Measurements from ENCODE around the gene PEX3. TPM values are rescaled to one million over a fixed set of nuclear protein-coding genes. Genes with fewer than 3 reads are reported as not detected.

Gene PEX3
- total and polyA plus RNA-seq, 10 of the 15 experiments (the other 5 are each of a cell fraction or from before 2014, with no cell fraction given): 18.6 to 70.7 (median 38.6) TPM

- RAD21 ChIA-PET (ENCODE audit: unreplicated experiment): interaction anchor here (1.3 kb wide), 1 partner anchor 25 kb away, joined by 4 read pairs; no protein-coding TSS in a partner anchor
- Histone ChIP-seq H4K20me1 (ENCODE audit: control insufficient read depth, insufficient read depth) (no peaks in the 10 kb centered on the region), H3K4me3 (no peak overlapping the region), H3K36me3 (ENCODE audit: control insufficient read depth in 2 of 2, insufficient read depth in 2 of 2, low read length in 1 of 2) (no peaks in the 10 kb centered on the region), H3K4me2 (ENCODE audit: control insufficient read depth, insufficient read depth) (no peak overlapping the region), H3K9me3 (replicated peaks; ENCODE audit: control insufficient read depth, insufficient read depth, low read length) (no peaks in the 10 kb centered on the region; the same call in 2 of the 3 replicates), H3K27me3 (replicated peaks in 1 of 2; ENCODE audit: control insufficient read depth in 2 of 2, insufficient read depth in 2 of 2, low read length in 1 of 2) (no peaks in the 10 kb centered on the region; a peak in 1 of 4 replicates), H2AFZ (ENCODE audit: control insufficient read depth, low read depth, low read length) (no peak overlapping the region), H3K27ac (ENCODE audit: control insufficient read depth, insufficient read depth) (no peak overlapping the region), H3K79me2 (ENCODE audit: control insufficient read depth, insufficient read depth, low read length) (no peaks in the 10 kb centered on the region; the same call in 1 of the 2 replicates), H3K4me1 (ENCODE audit: control insufficient read depth, insufficient read depth, low read length) (peaks cover 42% of the 10 kb centered on the region), H3K9ac (ENCODE audit: control insufficient read depth, insufficient read depth, low read length) (no peak overlapping the region)
- BruUV-seq (replicated peaks): no TSS peak
- SMC1A ChIA-PET (ENCODE audit: uncharacterized antibody, unreplicated experiment): interaction anchor here (1.2 to 1.6 kb wide), 3 partner anchors 8 to 28 kb away, joined by 3 to 7 read pairs (median 4); no protein-coding TSS in a partner anchor
- intact Hi-C loops (cut with micrococcal nuclease; ENCODE audit: unreplicated experiment): loop anchor here (2.0 kb wide), 1 partner anchor 28 kb away; no protein-coding TSS in a partner anchor
- POLR2A ChIA-PET: no interaction called here
- 98% methylated on average over 7 of the region's 7 CpGs for WGBS (ENCODE audit: insufficient coverage, insufficient replicate concordance, low lambda C conversion rate, missing lambda C conversion rate)
- FAIRE-seq (no peak), ATAC-seq (no peak), DNase-seq (ENCODE audit: low read depth, low spot score) (no peak)
- CTCF ChIA-PET: interaction anchor here (2.8 kb wide), 1 partner anchor 25 kb away, joined by 13 read pairs; no protein-coding TSS in a partner anchor
- in situ Hi-C loops (cut with MboI): no loop called here
- TF ChIP-seq ZBTB33 (IDR thresholded peaks at IDR 0.05): no peak
- no peak for TF ChIP-seq MAX (IDR thresholded peaks at IDR 0.05; ENCODE audit: low read depth, low read length)
- no peak for TF ChIP-seq ZNF592 (IDR thresholded peaks at IDR 0.05)
- no peak for TF ChIP-seq SREBF1 (IDR thresholded peaks at IDR 0.05; ENCODE audit: low read length)
- TF ChIP-seq ETV6 (conservative IDR thresholded peaks at IDR 0.05 in 1 of 2, IDR thresholded peaks at IDR 0.05 in 1 of 2; ENCODE audit: borderline replicate concordance in 1 of 2, low read depth in 1 of 2): no peak
- TF ChIP-seq TARDBP (IDR thresholded peaks at IDR 0.05; ENCODE audit: borderline replicate concordance): no peak
- no peak for TF ChIP-seq LARP7 (IDR thresholded peaks at IDR 0.05)
- TF ChIP-seq RB1 (IDR thresholded peaks at IDR 0.05; ENCODE audit: borderline replicate concordance): no peak
- TF ChIP-seq FOS (IDR thresholded peaks at IDR 0.05; ENCODE audit: borderline replicate concordance, extremely low read depth, insufficient read length): no peak
Observed at GRCh38 chr6:143538374-143538773, 87.8 kb downstream of the PEX3 start.
